Loucy (cell line): ENCODE results near the gene CRTAC1.

Experiments used
- CTCF ChIP-seq: fragments of 200-600 bp; sonication (generic); conservative IDR thresholded peaks from 2 replicates; pipeline ENCODE4 v1.5.1; 2014; ENCODE audit warnings: mild to moderate bottlenecking, antibody characterized with exemption, low read length
- EZH2phosphoT487 ChIP-seq: fragments of 200-600 bp; IDR thresholded peaks from 2 replicates; pipeline ENCODE4 v1.6.1; 2018; ENCODE audit warnings: antibody characterized with exemption, mild to moderate bottlenecking, moderate library complexity, borderline replicate concordance

DNA sequence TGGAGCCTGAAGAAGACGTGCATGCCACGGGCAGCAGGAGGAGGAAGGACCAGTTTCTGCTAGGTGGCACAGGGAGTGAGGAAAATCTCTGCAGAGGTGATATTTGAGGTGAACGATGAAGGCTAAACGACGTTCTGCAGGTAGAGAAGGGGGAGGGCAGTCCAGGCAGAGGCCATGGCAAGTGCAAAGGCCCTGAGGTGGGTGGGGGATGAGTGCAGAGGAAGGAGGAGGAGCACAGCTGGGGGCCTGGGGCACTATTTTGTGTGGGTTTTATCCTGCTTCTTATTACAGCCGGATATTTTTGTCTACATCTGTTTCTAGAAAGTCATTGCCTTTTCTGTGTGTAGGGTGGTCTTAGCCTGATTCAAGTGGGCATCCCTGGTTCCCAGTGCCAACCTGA lies 123.2 kb downstream of the CRTAC1 start:
- TF ChIP-seq CTCF (no peak), EZH2phosphoT487 (no peak)
